ENCODE measurements around the gene MUC6. TPM values are rescaled to one million over a fixed set of nuclear protein-coding genes. Genes with fewer than 3 reads are reported as not detected.

Gene MUC6
- polyA plus RNA-seq, 1 of the 3 experiments (the other 2 are of a cell fraction): not detected

GRCh38 chr11:1022411-1022810 lies 14.1 kb downstream of the MUC6 start:
- Histone ChIP-seq H3F3A (replicated peaks; ENCODE audit: insufficient read depth) (no peaks in the 10 kb centered on the region), H4K20me1 (ENCODE audit: insufficient read depth) (no peaks in the 10 kb centered on the region), H3K9me2 (no peaks in the 10 kb centered on the region), H3K4me1 (ENCODE audit: control insufficient read depth in 1 of 2, insufficient read depth in 2 of 2, low read depth in 1 of 2, low read length in 1 of 2) (no peaks in the 10 kb centered on the region), H3K4me3 (ENCODE audit: low read depth in 2 of 2, low read length in 1 of 2) (no peak overlapping the region), H3K9me3 (no peaks in the 10 kb centered on the region), H3K36me3 (replicated peaks in 1 of 2; ENCODE audit: control insufficient read depth in 1 of 2, insufficient read depth in 2 of 2, low read length in 1 of 2) (no peaks in the 10 kb centered on the region), H3K27ac (ENCODE audit: low read depth in 2 of 2, low read length in 1 of 2) (no peak overlapping the region), H3K79me2 (ENCODE audit: insufficient read depth) (no peaks in the 10 kb centered on the region), H3K27me3 (ENCODE audit: insufficient read depth) (no peaks in the 10 kb centered on the region), H3K9ac (no peak overlapping the region), H3K4me2 (no peak overlapping the region), H2AFZ (ENCODE audit: low read depth) (no peak overlapping the region)
- ChIA-PET POLR2A (no interaction called here), CTCF (no interaction called here)
- DNase-seq: no peak
- WGBS (ENCODE audit: low lambda C conversion rate): 91% methylated on average over 7 of the region's 7 CpGs
- TF ChIP-seq JUND (IDR thresholded peaks at IDR 0.05): no peak
- no peak for TF ChIP-seq NFIC (IDR thresholded peaks at IDR 0.05; ENCODE audit: borderline replicate concordance)
- TF ChIP-seq CHD2 (IDR thresholded peaks at IDR 0.05; ENCODE audit: low read length, partially characterized antibody): no peak
- no peak for TF ChIP-seq FOSL2 (IDR thresholded peaks at IDR 0.05; ENCODE audit: borderline replicate concordance, low read depth)
- TF ChIP-seq CTCF (IDR thresholded peaks at IDR 0.05): no peak

GRCh38 chr11:1020211-1020905 lies 16.2 kb downstream of the MUC6 start:
- H3K27ac ChIP-seq (ENCODE audit: low read depth in 2 of 2, low read length in 1 of 2): no peak overlapping the region
- no peaks in the 10 kb centered on the region for H4K20me1 ChIP-seq (ENCODE audit: insufficient read depth)
- no peak for DNase-seq
- no peak overlapping the region for H3K4me3 ChIP-seq (ENCODE audit: low read depth in 2 of 2, low read length in 1 of 2)
- no peaks in the 10 kb centered on the region for H3K79me2 ChIP-seq (ENCODE audit: insufficient read depth)
- TF ChIP-seq FOXJ3 (CRISPR knock-in tag; IDR thresholded peaks at IDR 0.05) (no peak), GATA2 (CRISPR knock-in tag; IDR thresholded peaks at IDR 0.05) (no peak), CTCF (IDR thresholded peaks at IDR 0.05) (no peak), NFIC (IDR thresholded peaks at IDR 0.05; ENCODE audit: borderline replicate concordance) (no peak), SIN3A (IDR thresholded peaks at IDR 0.05; ENCODE audit: borderline replicate concordance, low read depth, low read length) (no peak), CHD2 (IDR thresholded peaks at IDR 0.05; ENCODE audit: low read length, partially characterized antibody) (no peak), MXI1 (IDR thresholded peaks at IDR 0.05; ENCODE audit: low read depth, low read length) (no peak), ZBTB33 (IDR thresholded peaks at IDR 0.05; ENCODE audit: borderline replicate concordance, low read depth) (no peak), FOXM1 (IDR thresholded peaks at IDR 0.05; ENCODE audit: low read depth) (no peak), TCF12 (IDR thresholded peaks at IDR 0.05) (no peak), MEF2A (IDR thresholded peaks at IDR 0.05; ENCODE audit: borderline replicate concordance, low read depth) (no peak)
- no peaks in the 10 kb centered on the region for H3K27me3 ChIP-seq (ENCODE audit: insufficient read depth)
- no peaks in the 10 kb centered on the region for H3K9me3 ChIP-seq
- no peak overlapping the region for H3K4me2 ChIP-seq
- no peaks in the 10 kb centered on the region for H3K4me1 ChIP-seq (ENCODE audit: control insufficient read depth in 1 of 2, insufficient read depth in 2 of 2, low read depth in 1 of 2, low read length in 1 of 2)
- no peak overlapping the region for H2AFZ ChIP-seq (ENCODE audit: low read depth)
- ChIA-PET POLR2A (no interaction called here), CTCF (interaction anchor here (0.7 to 1.3 kb wide), 3 partner anchors 30 to 95 kb away, joined by 3 to 5 read pairs (median 3); partner anchors contain the start of gene AP2A2)
- no peak overlapping the region for H3K9ac ChIP-seq
- H3K36me3 ChIP-seq (replicated peaks in 1 of 2; ENCODE audit: control insufficient read depth in 1 of 2, insufficient read depth in 2 of 2, low read length in 1 of 2): no peaks in the 10 kb centered on the region
- no peaks in the 10 kb centered on the region for H3F3A ChIP-seq (replicated peaks; ENCODE audit: insufficient read depth)
- no peaks in the 10 kb centered on the region for H3K9me2 ChIP-seq
- 87% methylated on average over 11 of the region's 19 CpGs for WGBS (ENCODE audit: low lambda C conversion rate)

Data from SK-N-SH (cell line).